Mesangial cell (primary cell): ENCODE measurements around the gene ATP7A. TPM values are rescaled to one million over a fixed set of nuclear protein-coding genes. Genes with fewer than 3 reads are reported as not detected.

Experiments used
- total RNA-seq: library from RNA; depleted of rRNA; stranded (reverse); fragments of >200 nt; gene quantifications from 2 replicates; pipeline ENCODE4 v1.2.3, GENCODE V29; 2015

The ATP7A gene
- 3.4 and 4.8 TPM in 2 replicates for total RNA-seq

GRCh38 chrX:77910108-77910840, at the start of gene ATP7A:
Gene ATP7A (plus strand): TSS chrX:77910693. CDS start chrX:77971642, 60,949 bp downstream.

GRCh38 chrX:77894921-77895886, 15.3 kb upstream of the ATP7A start, which contains the start of gene MAGT1:
Gene MAGT1 (minus strand): TSS chrX:77895435. CDS start chrX:77895410, 25 bp downstream.

GRCh38 chrX:77899081-77899828, 11.2 kb upstream of the ATP7A start, which contains the start of gene COX7B:
Gene COX7B (plus strand): TSS chrX:77899468. CDS start chrX:77899554, 86 bp downstream.

GRCh38 chrX:77969538-77969937, 59.0 kb downstream of the ATP7A start, which contains the start of gene PGAM4:
Gene PGAM4 (minus strand): TSS chrX:77969638. CDS start chrX:77969638, 0 bp downstream.

Other genes with a start within 250 kb of the ATP7A start
- 38.1 and 99.8 TPM in 2 replicates for gene ATRX, start 124.5 kb upstream of the ATP7A start, total RNA-seq
- gene MAGT1, start 15.3 kb upstream of the ATP7A start, total RNA-seq, result 32.6 and 38.5 TPM in 2 replicates
- gene COX7B, start 11.2 kb upstream of the ATP7A start, total RNA-seq, result 314 and 373 TPM in 2 replicates
- not detected in 2 replicates for gene PGAM4, start 58.9 kb downstream of the ATP7A start, total RNA-seq
- gene PGK1, start 193.6 kb downstream of the ATP7A start, total RNA-seq, result 96.2 and 227 TPM in 2 replicates
- 24.7 and 55.2 TPM in 2 replicates for gene TAF9B, start 229.0 kb downstream of the ATP7A start, total RNA-seq